ENCODE results near the gene DHX58. TPM values are rescaled to one million over a fixed set of nuclear protein-coding genes. Genes with fewer than 3 reads are reported as not detected.
"Not testable (repeated sequence)": the region's sequence is repeated elsewhere in the genome, so short reads cannot be mapped to it uniquely, and the experiment has no call there.

DHX58 gene
- 6.9 and 10.6 TPM in 2 replicates for total RNA-seq

DNA sequence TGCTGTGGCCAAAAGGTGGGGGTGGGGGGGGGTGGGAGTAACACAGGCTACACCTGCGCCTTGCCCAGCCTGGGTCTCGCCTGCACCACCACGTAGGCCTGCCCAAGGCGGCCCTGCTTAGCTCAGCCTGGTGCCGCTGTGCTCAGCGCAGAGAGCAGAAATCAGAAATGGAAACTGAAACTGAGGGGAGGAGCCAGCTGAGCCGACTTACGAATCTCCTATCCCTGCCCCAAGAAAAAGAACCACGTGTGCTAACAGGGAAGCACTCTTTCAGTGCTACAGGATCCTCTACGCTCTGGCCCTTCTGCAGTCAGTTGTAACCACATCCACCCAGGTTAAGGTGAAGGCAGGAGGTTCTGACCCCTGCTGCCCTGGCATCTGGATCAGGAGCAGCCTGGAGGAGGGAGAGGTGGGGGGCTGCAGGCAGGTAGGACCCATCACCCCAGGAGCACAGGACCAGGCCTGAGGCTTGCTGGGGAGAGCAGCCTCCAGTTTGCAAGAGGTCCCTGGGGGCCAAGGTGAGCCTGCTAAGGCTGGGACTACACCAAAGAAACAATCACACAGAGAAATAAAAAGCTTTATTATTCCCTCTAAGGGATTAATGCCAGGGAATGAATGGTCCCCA, at the start of gene DHX58:
Gene DHX58, minus strand, starts transcription at position 163 of the 625 bp plus-strand sequence. CDS start 822 bp downstream, outside the sequence.
- peak; percentile 91 for DNase-seq

DNA sequence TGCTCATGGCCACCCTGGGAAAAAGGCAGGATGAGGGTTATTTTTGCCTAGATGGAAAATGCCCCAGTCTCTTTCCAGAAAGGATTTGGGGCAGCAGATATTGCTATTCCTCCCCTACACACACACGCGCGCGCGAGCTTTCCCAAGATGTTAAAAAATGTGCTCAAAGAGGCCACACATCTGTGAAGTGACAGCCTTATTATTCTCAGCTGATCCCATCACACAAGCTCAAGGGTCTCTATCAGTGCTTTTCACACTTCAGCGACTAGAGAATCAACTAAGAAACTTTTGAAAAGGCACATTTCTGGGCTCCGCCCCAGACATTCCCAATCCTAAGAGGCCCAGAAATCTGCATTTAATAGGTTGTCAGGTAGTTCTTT, 48.0 kb upstream of the DHX58 start:
- no peak for DNase-seq

DNA sequence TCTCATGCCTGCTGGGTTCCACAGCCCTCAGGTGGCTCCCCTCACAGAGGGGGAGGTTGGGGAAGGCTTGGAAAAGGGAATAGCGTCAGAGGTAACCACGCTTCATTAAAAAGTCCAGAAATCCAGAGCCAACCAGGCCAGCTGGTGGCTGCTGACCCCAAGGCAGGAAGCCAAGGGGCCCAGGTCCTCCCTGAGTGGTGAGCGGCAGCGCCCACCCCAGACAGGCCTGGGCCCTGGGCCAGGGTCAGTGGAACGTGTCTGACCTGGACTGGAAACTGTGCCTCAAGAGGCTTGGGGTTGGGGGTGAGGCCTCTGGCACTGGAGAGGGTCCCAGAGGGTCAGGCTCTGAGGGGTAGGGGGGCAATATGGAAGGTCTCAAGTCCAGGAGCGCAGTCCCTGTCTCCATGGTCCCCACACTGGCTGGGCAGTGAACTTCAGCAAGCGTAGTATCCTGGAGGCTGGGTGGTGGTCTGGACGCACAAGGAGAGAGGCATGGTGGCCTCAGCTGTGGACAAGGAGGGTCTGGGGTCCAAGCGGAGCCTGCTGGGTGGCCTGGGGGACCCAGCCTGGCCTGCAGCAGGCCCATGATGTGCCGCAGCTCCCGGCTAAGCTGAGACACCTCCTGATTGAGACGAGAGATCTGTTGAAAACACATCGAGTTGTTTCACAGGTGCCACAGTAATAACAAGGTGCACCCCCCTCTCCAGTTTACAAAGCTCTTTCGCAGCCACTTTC, 47.4 kb upstream of the DHX58 start:
- no peak for DNase-seq

DNA sequence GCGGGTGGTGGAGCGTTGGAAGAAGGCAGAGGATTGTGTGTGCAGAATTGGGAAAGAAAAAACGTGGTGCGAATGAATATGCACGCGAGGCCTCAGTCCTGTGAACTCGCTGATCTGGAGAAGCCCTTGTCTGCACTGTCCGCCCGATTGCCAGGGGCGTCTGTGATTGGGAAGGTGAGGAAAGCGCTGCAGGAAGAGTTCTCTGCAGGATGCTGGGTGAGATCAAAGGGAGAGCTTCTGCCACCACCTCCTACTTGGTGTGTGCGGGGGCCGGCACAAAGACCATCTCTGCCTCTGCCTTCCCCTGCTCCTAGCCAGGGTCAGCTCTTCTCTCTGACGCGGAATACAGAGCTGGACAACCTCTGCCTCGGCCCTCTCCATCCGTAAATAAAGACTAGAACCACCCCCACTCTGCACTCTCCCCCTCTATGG, 43.1 kb upstream of the DHX58 start:
- no peak for DNase-seq

DNA sequence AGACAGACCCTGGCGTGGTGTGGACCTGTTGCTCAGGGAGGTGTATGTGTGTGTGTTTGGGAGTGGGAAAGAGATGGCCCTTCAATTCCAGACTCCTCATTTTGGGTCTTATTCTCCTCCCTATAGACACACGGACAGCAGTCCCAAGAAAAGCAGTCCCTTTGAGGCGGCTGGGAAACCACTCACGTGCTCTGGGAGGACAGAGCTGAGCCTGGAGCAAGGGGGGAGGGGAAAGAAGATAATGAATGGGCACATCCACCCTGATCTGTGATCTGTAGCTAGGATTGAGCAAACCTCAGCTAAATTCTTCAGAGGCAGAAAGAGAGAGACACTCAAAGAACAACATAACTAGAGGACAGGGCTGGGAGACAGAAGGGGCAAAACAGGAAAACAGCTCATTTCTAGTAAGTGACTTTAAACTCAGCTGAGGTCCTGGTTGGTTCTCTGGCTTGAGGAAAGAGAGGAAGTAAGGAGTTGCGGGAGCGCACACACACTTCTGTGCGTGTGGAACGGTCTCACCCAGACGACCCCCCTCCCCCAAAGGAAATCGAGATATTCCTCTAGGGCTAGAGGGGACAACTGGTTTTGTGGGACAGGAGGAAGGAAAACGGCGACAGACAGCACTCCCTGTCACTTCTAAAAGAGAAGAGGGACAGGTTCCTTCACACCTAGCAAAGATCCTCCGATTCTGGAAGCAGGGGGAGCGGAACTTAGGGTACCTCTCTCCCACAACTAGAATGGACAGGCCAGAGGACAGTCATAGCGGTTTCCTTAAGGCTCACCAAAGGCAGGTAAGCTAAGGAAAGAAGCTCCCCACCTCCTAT, 41.6 kb upstream of the DHX58 start:
- DNase-seq: peak; percentile 69

DNA sequence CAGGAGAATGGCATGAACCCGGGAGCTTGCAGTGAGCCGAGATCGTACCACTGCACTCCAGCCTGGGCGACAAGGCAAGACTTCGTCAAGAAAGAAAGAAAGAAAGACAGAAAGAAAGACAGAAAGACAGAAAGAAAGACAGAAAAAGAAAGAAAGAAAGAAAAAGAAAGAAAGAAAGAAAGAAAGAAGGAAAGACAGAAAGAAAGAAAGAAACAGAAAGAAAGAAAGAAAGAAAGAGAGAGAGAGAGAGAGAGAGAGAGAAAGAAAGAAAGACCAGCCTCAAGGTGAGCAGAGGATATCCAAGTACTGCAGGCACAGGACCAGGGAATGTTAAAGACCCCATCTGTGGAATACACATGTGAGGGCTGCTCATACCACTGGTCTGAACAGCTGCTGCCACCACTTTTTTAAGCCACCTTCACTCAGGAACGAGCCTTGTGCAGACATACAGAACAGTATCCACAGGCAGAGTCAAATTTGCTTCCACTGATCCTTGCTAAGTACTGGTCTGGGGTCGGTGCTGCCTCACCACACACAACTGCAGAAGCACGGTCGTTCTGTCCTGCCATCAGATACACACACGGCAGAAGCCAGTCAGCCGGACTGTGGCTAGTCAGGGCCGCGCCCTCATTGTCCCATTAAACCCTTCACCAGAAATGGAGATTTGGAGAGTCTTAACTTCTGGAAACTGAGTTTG, 34.5 kb upstream of the DHX58 start:
- no peak for DNase-seq

DNA sequence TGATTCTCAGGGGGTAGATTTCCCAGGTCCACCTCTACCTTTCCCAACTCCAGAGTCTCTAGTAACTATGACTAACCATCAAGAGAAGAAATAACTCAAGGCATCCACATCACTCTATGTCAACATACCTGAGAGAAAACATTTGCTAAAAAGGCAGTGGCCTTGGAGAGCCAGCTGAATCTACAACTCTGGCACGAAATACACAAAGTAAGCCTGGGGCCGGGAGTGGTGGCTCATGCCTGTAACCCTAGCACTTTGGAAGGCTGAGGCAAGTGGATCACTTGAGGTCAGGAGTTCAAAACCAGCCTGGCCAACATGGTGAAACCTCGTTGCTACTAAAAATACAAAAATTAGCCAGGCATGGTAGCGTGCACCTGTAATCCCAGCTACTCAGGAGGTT, 30.6 kb upstream of the DHX58 start:
- not testable (repeated sequence) for DNase-seq

DNA sequence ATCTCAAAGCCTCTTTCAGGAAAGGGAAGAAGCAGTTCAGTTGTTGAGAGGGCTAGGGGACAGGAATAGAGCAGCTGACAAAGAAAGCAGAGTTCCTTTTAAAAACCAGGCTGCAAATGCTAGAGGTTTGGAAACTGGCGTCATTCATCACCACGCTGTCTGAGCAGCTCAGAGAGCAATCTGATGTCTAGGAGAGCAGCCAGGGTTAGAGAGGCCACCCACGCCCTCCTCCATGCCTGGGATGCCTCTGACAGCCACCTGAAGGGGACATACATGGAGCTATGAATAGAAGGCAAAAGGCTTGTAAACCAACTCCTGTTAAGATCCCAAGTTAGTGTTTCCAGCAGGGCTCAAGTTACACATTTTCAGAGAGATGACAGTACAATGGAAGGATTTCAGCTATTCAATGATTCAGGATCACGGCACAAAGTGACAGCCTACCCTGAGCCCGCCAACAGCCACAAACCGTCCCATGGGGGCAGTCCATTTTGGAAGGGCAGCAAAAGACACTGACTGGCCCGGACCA, 29.9 kb upstream of the DHX58 start:
- DNase-seq: no peak

DNA sequence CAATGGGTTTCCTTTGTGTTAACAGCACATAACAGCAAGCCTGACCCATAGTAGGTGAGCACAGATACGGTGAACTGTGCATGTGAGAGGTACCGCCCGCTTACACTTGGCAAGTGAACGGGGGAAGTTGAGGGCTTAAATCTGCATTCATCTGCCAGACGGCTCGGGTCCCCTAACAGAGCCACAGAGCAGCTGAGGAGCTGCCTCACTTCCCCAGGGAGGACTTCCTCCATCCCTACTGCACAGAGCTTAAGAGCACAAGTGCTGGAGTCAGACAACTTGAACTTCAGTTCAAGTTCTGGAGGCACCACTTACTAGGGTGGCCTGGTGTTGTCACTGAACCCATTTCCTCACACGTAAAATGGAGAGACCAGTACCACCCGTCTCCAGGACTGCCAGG, 28.9 kb upstream of the DHX58 start:
- no peak for DNase-seq

DNA sequence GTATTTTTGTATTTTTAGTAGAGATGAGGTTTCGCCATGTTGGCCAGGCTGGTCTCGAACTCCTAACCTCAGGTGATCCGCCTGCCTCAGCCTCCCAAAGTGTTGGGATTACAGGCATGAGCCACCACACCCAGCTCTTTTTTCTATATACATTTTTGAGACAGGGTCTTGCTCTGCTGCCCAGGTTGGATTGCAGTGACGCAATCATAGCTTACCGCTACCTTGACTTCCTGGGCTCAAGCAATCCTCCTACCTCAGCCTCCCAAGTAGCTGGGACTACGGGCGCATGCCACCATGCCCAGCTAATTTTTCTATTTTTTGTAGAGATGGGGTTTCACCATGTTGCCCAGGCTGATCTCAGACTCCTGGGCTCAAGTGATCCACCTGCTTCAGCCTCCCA, 28.2 kb upstream of the DHX58 start:
- DNase-seq: not testable (repeated sequence)

DNA sequence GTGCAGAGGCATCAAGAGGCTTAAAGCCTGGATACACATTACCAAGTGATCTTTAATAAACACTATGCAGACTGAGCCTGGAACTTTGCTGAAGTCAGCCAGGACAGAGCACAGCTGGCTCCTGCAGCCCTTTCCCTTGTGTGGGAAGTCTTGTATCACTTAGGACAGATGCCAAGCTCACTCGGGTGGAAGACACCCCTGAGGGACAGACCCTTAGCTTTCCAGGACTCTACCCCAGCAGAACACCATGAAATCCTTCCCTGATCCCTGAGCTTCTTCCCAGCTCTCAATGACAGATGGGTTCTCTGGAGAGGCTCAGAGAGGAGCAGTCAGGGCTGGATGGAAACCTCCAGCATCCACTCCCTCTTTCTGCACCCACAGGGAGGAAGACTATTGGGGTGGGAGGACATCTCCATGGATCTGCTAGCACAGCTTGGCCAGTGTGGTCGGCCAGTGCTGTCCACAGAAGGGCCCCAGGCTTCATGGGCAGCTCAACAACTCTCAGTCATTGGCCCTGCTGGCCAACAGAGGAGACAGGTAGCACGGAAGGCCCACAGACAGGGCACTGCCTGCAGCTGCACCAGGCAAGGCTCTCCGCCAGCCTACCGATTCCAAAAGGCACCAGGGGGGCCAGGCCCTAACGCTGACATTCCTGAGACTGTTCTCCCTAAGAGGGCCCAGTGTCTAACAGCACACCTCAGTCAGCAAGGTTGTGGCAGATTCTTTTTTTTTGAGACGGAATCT, 26.4 kb upstream of the DHX58 start:
- DNase-seq: peak; percentile 20

DNA sequence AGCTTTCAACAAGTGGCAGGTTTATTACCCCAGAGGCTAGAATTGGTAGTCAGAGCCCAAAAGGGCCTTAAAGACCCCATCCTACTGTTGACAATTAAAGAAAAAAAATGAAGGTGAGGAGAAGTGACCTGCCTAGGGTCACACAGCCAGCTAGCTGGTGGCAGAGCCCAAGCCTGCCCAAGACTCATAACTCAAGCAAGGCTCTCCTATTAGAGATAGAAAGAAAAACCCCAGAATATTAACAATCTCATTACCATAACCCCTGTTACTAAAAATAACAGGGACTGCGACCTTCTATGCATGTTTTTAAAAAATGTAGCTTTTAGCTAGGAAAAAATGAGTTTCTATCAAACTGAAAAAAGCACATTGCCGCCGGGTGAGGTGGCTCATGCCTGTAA, 24.1 kb upstream of the DHX58 start:
- DNase-seq: no peak

DNA sequence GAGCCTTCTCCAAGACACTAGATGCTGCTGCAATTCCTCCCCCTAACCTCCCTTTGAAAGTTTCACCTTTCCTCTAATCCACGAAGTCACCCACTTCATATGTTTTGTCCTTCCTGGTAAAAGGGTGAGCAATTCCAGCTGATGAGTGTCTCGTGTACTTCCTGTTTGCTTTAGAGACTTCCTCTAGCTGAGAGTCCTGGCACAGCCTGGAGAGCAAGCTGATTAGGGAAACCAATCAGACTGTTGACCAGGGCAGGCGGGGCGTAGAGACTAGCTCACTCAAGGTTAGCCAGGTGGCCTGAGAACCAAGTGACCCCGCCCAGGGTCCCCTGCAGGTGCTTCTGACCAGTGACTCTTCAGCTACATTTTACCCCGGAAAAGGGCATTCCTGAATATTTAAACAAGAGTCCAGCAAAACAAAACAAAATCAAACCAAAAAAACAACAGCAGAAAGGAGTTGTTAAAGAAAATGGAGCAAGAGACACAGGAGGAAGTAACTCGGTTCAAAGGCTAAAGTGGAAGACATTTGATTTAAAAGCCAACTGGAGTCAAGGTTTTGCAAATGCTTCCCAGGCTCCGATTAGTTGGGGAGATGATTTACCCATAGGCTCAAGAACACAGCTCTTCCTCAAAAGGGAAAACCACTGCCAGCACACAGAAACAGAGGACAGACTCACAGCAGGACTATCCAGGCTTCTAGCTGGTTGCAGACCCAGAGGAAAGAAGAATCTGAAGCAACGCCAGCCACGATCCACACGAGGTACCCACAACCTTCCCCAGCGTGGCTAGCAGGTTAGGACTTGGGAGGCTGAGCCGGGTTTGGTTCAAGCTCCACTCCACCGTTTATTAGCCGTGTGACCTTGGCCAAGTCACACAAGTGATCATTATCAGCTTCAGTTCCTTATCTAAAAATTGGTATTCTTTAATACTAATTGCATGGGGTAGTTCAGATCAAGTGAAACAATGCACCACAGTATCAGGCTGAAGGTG, 23.4 kb upstream of the DHX58 start:
- DNase-seq: peak; percentile 93

DNA sequence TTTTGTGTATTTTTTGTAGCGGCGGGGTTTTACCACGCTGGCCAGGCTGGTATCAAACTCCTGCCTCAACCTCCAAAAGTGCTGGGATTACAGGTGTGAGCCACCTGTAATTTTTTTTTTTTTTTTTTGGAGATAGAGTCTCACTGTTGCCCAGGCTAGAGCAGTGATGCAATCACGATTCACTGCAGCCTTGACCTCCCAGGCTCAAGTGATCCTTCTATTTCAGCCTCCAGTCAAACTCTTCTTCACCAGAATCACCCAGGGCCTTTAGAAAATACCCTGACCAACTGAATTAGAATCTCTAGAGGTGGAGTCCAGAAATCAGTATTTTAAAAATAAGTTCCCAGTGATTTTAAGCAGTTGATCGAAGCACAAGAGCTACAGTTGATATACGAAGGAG, 22.6 kb upstream of the DHX58 start:
- DNase-seq: no peak

DNA sequence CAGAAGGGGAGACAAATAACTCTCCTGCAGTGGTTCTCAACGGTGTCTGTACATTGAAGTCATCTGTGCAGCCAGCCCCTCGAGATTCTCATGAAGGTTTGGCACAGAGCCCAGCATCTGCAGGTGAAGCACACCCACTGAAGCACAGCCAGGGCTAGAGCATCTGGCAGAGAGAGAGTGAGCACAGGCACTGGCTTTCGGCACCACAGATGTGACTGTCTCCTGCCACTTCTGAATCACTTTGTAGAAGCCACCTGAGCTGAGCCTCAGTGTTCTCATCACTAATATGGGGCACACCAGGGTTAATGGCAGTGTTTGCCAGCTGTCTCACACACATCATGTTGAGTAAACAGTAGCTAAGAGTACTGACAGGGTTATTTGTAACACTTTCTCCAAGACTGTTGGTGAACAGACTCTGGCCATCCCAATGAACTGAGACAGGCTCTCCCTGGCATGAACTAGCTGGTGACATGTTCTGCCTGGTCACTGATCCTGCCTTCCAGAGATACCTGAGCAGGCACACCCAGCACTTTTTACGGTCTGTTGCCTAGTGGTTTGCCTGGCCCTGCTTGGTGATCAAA, 21.0 kb upstream of the DHX58 start:
- DNase-seq: peak; percentile 32

DNA sequence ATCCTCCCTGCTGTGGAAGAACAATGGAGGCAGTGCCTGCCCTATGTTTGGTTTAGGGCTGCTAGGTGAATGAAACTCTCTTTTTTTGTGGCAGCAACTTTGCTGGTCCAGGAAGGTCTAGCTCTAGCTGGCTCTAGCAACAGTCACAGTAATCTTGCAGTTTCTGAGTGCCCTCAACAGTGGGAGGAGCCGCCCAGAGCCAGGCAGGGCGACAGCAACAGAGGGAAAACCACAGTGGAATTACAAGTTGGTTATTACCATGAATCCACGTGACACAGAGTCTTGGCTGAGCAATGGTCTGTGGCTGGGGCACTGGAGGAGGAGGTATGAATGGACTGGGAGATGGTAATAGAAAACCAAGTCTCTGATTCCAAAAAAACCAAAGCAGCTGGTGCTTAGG, 20.4 kb upstream of the DHX58 start:
- DNase-seq: peak; percentile 61

DNA sequence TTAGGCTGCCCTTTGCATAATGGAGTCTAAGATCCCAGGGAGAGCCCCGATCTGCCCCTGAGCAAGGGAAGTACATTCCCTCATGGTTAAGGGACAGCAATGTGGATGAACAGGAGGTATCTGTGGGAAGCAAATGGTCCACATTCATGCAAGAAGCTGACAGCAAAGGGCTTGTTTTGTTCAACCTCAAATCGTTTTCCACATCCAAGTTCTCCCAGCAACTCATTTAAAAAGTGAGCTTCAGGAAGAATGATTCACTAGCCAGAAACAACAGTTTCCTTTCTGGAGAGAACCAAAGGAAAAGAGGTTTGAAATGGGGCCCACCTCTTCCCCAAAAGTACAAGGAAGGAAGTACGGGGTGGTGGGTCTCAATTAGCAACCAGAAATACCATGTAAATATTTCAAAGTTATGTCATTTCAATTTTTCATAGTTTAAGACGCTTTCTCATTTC, 19.5 kb upstream of the DHX58 start:
- peak; percentile 85 for DNase-seq

DNA sequence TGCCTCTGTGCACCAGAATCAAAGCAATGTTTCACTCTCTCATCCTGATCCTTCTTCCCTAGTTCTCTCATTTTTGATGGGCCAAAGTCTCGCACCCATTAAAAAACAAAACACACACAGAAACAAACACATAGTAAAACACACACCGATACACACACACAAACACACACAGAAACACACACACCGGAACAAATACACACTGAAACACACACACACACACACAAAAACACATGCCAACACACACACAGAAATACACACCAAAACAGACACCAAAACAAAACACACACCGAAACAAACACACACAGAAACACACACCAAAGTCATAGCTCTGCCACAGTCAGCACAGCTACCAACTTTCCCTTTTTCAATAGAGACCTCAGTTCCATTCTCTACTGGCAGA, 18.7 kb upstream of the DHX58 start:
- no peak for DNase-seq

DNA sequence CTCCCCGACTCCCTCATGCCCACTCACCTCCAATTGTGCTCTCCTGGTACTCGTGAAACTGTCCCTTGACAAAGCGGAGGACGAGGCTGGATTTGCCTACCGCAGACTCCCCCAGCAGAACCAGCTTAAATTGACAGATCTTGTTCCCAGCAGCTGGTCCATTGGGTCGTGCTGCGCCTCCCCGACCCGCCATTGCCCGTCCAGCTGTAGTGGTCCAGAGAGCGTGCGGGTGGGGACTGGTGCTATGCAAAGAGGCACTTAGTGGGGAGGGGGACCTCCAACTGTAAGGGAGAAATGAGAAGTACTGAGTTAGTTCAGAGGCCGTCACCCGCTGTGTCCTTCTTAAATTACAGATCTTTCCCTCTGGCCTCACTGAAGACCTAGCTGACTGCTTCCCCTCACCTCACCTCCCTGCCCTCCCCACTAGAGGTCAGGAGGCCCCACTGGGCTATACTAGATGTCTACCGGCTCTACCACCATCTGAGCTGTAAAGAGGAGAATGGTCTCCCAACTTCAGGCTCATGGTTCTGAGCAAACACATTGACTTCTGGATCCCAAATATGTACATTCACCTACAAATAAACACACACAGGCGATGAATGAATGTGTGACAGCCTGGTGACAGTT, 17.9 kb upstream of the DHX58 start:
- DNase-seq: peak; percentile 24

All from dermis blood vessel endothelial cell (primary cell).